Mucosa of rectum (tissue), 2 donors: ENCODE results near the gene FAM237B.
"Not testable (repeated sequence)": the region's sequence is repeated elsewhere in the genome, so short reads cannot be mapped to it uniquely, and the experiment has no call there.

Experiments used
- H3K27ac ChIP-seq, 2 donors: one replicate each; pipeline ENCODE4 v1.7.0; 2013; ENCODE audit warnings: inconsistent platforms in 2 of 2, low read depth in 2 of 2, low read length in 2 of 2
- H3K27me3 ChIP-seq, 2 donors: one replicate each; pipeline ENCODE4 v1.7.0; 2013; ENCODE audit warnings: low read length in 2 of 2; ENCODE audit not compliant: control insufficient read depth in 2 of 2, insufficient read depth in 2 of 2
- H3K36me3 ChIP-seq, 2 donors: one replicate each; pipeline ENCODE4 v1.7.0; 2013; ENCODE audit warnings: low read length in 2 of 2; ENCODE audit not compliant: control insufficient read depth in 2 of 2, insufficient read depth in 2 of 2
- H3K4me1 ChIP-seq, 2 donors: one replicate each; pipeline ENCODE4 v1.7.0; 2013; ENCODE audit warnings: low read length in 2 of 2, mild to moderate bottlenecking in 1 of 2; ENCODE audit not compliant: control insufficient read depth in 2 of 2, insufficient read depth in 2 of 2
- H3K4me3 ChIP-seq, 2 donors: one replicate each; pipeline ENCODE4 v1.7.0; 2013; ENCODE audit warnings: low read length in 2 of 2
- H3K9ac ChIP-seq, 2 donors: one replicate each; pipeline ENCODE4 v1.7.0; 2013; ENCODE audit warnings: low read length in 2 of 2, low read depth in 1 of 2, mild to moderate bottlenecking in 1 of 2
- H3K9me3 ChIP-seq, 2 donors: one replicate each; pipeline ENCODE4 v1.7.0; 2013; ENCODE audit warnings: low read length in 2 of 2; ENCODE audit not compliant: control insufficient read depth in 2 of 2
- donor health status: healthy.
- donor health status: Normal muscosa, but diverticular disease.

Gene FAM237B

DNA sequence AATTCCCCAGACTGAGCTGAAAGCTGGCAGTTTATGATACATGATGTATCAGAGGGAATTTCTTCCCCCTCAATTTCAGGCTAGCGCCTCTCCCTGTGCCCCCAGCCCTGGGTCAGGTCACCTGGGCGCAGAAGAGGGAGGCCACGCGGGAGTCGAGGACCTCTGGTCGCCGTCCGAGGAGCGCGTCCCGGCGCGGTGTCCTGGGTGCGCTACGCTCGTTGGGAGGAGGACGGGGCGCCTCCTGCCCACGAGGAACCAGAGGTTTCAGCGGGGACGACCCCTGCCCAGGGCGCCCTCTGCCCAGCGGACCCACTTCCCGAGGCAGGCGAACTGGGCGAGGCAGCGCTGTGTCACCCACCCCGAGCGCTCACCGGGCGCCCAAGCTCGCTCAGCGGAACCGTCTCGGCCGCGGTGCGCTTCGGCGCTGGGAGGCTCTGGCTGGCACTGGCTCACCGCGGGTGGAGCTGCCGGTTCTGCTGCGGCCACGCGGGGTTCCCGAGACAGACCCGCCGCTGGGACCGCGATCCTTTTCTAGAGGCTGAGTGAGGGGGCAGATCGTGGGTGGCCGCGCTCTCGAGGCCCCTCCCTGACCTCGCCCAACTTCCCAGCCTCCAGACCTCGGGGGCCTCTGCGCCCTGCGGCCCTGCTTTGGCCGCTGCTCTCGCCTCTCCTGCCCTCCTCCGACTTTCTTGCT lies at the start of gene FAM237B:
TSS of gene FAM237B (minus strand) at position 504 of the 694 bp plus-strand sequence. CDS start 1,556 bp downstream, outside the sequence.
- Histone ChIP-seq H3K9me3 (no peaks in the 10 kb centered on the region), H3K9ac (no peak within 1 kb of the TSS), H3K27me3 (peaks cover 30% of the 10 kb centered on the region in 2 donors), H3K4me3 (no peak within 1 kb of the TSS), H3K36me3 (no peaks in the 10 kb centered on the region), H3K27ac (no peak within 1 kb of the TSS), H3K4me1 (no peaks in the 10 kb centered on the region)

DNA sequence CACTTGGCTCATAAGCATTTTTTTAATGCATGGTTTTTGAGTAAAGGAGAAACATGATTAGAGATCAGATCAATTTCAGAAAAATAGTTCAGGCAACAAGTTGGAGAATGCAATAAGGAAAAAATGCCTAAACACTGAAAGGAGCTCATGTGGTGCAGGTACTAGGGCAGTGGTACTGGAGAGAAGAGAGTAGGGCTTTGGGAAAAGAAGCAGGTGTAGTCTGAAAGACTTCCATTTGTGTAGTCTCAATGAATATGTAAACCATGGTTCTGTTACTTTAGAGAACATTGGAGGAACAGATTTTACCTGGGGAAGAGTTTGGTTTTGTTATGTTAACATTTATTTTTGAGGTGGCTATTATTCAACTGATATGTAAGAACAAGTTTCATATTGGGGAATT lies 30.9 kb upstream of the FAM237B start:
- peaks cover 12 to 22% of the 10 kb centered on the region in 2 donors for H3K36me3 ChIP-seq
- no peaks in the 10 kb centered on the region for H3K27me3 ChIP-seq
- no peak overlapping the region for H3K27ac ChIP-seq
- no peak overlapping the region for H3K4me3 ChIP-seq
- H3K9me3 ChIP-seq, result no peaks in the 10 kb centered on the region
- peaks cover 3 to 8% of the 10 kb centered on the region in 2 donors for H3K4me1 ChIP-seq
- no peak overlapping the region for H3K9ac ChIP-seq

- not testable (repeated sequence) for H3K36me3 ChIP-seq, H3K4me3 ChIP-seq, H3K27me3 ChIP-seq, H3K9me3 ChIP-seq, H3K27ac ChIP-seq, H3K4me1 ChIP-seq, H3K9ac ChIP-seq
These were observed 28.9 kb upstream of the FAM237B start for GRCh38 chr7:90350032-90350431.

DNA sequence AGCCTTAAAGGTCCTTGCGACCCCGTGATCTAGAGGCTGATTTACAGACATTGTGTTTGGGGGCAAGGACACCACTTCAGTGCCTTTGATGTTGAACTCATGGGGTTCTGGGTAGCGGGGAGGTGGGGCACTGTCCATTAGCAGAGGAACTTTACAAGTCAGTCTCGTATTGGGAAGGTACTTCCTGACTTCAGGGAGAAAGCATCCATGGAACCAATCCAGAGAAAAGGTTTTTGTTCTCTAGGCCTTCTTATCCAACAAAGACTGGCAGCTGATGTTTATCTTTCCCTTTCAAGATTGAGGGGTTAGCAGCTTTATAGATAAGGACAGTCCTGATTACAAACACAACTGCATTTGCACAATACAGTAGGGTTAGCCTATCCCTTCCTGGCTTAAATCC lies 28.2 kb upstream of the FAM237B start:
- peaks cover 0 to 6% of the 10 kb centered on the region in 2 donors for H3K36me3 ChIP-seq
- no peaks in the 10 kb centered on the region for H3K27me3 ChIP-seq
- no peak overlapping the region for H3K4me3 ChIP-seq
- H3K9me3 ChIP-seq, result no peaks in the 10 kb centered on the region
- peaks cover 3 to 8% of the 10 kb centered on the region in 2 donors for H3K4me1 ChIP-seq
- H3K27ac ChIP-seq, result no peak overlapping the region
- no peak overlapping the region for H3K9ac ChIP-seq

GRCh38 chr7:90347759-90348158 lies 26.7 kb upstream of the FAM237B start:
- H3K4me1 ChIP-seq, result peaks cover 3 to 8% of the 10 kb centered on the region in 2 donors
- peak overlapping the region in 1 of 2 donors; percentile 91 for H3K9ac ChIP-seq
- no peaks in the 10 kb centered on the region for H3K9me3 ChIP-seq
- H3K27ac ChIP-seq, result no peak overlapping the region
- H3K4me3 ChIP-seq, result peak overlapping the region in 1 of 2 donors; percentile 99
- H3K36me3 ChIP-seq, result no peaks in the 10 kb centered on the region
- no peaks in the 10 kb centered on the region for H3K27me3 ChIP-seq

DNA sequence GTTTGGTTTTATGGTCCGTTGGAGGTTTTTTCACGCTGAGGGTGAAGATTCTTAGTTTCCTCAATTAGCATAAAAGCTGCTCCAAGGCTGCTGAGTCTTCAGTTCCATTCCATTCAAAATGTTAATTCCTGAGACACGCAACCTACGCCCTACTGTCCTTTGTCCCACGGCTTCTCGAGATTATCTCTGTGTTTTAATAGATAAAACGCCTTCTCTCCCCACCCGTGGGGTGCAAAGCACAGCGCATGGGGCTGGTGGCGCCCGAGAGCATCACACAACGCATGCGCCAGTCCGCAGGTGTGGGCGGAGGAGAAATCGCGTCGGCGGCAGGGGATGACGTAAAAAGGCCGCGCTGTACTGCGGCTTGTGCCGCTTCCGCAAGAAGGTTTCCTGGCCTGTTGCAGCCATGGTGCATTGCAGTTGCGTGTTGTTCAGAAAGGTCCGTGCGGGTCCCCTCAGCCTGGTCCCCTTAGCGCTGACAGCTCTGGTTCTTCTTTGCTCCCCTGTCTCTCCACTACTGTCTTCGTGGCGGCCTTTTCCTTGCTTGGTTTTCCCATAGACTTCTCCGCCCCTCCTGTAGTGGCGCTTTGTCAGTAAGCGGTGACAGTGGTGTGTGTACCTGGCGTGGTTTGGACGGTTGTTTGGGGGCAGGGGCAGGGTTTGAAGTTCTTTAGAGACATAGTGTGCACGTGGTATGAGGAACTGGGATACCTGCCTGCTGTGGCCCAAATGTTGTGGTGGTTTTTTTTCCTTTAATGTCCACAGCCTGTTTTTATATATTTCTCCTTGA lies 25.4 kb upstream of the FAM237B start, which contains the start of gene GTPBP10:
TSS of gene GTPBP10 (plus strand) at position 381 of the 790 bp plus-strand sequence. CDS start at position 407, 26 bp downstream.
- Histone ChIP-seq H3K4me1 (peaks cover 3 to 8% of the 10 kb centered on the region in 2 donors), H3K9ac (peak within 1 kb of the TSS; percentile 91 to 99), H3K9me3 (no peaks in the 10 kb centered on the region), H3K27ac (peak within 1 kb of the TSS; percentile 91 to 93), H3K27me3 (no peaks in the 10 kb centered on the region), H3K4me3 (peak within 1 kb of the TSS; percentile 99), H3K36me3 (no peaks in the 10 kb centered on the region)

DNA sequence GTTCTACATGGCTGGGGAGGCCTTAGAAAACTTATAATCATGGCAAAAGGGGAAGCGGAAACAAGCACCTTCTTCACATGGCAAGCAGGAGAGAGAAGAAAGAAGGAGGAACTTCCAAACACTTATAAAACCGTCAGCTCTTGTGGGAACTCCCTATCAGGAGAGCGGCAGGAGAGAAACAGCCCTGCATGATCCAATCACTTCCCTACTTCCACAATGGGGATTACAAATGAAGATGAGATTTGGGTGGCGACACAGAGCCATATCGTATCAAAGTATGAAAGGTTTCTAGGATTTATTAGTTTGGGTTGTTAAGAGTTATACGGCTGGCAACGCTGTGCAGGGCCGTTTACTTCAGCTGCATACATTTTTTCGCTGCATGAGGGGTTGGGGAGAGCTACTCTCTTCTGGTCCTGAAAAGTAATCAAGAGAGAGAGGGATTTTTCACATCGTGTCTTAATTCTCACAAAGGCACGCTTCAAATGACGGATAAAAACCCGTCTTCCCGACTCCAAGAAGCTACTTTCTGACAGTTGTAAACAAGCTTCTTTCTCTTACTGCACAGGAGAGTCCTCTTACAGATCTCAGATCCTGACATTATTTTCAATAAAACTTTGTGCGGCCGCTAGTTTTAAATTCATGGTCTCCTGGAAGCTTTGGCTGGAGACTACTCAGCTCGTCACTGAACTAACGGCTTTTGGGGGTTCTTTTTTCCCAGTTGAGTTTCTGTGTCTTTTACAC lies 24.7 kb upstream of the FAM237B start:
- Histone ChIP-seq H3K4me3 (peak overlapping the region; percentile 99), H3K9me3 (no peaks in the 10 kb centered on the region), H3K27ac (peak overlapping the region; percentile 91 to 93), H3K27me3 (no peaks in the 10 kb centered on the region), H3K36me3 (no peaks in the 10 kb centered on the region), H3K4me1 (peaks cover 3 to 8% of the 10 kb centered on the region in 2 donors), H3K9ac (peak overlapping the region; percentile 91 to 99)

- Histone ChIP-seq H3K9me3 (no peaks in the 10 kb centered on the region), H3K27ac (peak overlapping the region in 1 of 2 donors; percentile 91), H3K36me3 (no peaks in the 10 kb centered on the region), H3K27me3 (no peaks in the 10 kb centered on the region), H3K4me1 (peaks cover 3 to 8% of the 10 kb centered on the region in 2 donors), H3K9ac (no peak overlapping the region), H3K4me3 (peak overlapping the region; percentile 99)
These were observed 23.9 kb upstream of the FAM237B start for GRCh38 chr7:90345016-90345415.

DNA sequence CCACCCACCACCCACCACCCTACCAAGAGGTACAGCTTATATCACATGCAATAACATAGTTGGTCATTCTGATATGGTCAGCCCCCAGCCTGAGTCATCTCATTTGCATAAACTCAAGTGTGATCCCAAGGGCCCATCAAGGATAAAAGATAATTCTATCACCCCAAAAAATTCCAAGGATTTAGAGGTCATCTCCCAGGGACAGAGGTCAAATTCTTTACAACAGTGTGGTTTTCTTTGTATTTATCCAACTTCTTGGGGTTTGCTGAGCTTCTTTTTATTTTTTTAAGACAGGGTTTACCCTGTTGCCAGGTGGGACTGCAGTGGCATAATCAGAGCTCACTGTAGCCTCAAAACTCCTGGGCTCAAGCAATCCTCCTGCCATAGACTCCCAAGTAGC lies 16.0 kb upstream of the FAM237B start:
- Histone ChIP-seq H3K9me3 (no peaks in the 10 kb centered on the region), H3K36me3 (no peaks in the 10 kb centered on the region), H3K27me3 (no peaks in the 10 kb centered on the region), H3K4me3 (no peak overlapping the region), H3K4me1 (no peaks in the 10 kb centered on the region), H3K27ac (no peak overlapping the region), H3K9ac (no peak overlapping the region)

DNA sequence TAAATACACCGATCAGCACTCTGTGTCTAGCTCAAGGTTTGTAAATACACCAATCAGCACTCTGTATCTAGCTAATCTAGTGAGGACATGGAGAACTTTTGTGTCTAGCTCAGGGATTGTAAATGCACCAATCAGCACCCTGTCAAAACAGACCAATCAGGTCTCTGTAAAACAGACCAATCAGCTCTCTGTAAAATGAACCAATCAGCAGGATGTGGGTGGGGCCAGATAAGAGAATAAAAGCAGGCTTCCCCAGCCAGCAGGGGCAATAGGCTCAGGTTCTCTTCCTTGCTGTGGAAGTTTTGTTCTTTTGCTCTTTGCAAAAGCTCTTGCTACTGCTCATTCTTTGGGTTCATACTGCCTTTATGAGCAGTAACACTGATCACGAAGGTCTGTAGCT lies 13.8 kb upstream of the FAM237B start:
- H3K4me3 ChIP-seq, H3K9me3 ChIP-seq, H3K9ac ChIP-seq, H3K36me3 ChIP-seq, H3K27ac ChIP-seq, H3K27me3 ChIP-seq, H3K4me1 ChIP-seq: not testable (repeated sequence)
